C4-2B (cell line): Measurements from ENCODE around the gene KANK4.

ENCODE experiments used
- ZFX ChIP-seq: fragments of 450-650 bp; IDR thresholded peaks from 2 replicates; pipeline ENCODE4 v1.6.1; 2017
- TF ChIP-seq, protein P1 (sequence below): fragments of 450-650 bp; conservative IDR thresholded peaks from 2 replicates; pipeline ENCODE4 v1.5.1; 2017; ENCODE audit warnings: mild to moderate bottlenecking

DNA sequence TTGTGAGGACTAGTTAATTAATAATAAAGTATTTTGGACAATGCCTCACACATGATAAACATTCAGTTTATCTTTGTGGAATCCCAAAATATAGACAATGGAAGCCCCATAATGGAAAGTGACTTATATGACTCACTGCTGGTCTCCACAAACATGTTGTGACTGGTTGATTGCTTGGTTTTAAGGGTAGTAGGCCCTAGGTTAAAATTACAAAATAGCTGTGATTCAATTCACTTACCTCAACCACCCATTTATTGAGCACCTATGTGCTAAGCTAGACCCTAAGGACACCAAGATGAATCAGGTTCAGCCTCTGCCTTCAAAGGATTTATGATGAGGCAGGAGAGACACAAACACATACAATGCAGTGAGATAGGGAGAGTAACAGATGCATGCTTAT lies 42.4 kb downstream of the KANK4 start:
- TF ChIP-seq, protein P1, sequence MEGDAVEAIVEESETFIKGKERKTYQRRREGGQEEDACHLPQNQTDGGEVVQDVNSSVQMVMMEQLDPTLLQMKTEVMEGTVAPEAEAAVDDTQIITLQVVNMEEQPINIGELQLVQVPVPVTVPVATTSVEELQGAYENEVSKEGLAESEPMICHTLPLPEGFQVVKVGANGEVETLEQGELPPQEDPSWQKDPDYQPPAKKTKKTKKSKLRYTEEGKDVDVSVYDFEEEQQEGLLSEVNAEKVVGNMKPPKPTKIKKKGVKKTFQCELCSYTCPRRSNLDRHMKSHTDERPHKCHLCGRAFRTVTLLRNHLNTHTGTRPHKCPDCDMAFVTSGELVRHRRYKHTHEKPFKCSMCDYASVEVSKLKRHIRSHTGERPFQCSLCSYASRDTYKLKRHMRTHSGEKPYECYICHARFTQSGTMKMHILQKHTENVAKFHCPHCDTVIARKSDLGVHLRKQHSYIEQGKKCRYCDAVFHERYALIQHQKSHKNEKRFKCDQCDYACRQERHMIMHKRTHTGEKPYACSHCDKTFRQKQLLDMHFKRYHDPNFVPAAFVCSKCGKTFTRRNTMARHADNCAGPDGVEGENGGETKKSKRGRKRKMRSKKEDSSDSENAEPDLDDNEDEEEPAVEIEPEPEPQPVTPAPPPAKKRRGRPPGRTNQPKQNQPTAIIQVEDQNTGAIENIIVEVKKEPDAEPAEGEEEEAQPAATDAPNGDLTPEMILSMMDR = no peak
- no peak for TF ChIP-seq ZFX
